NCI-H69 (cell line): Measurements from ENCODE around the gene TAS2R19.
A peak's percentile ranks its signal among the peaks of the same experiment; 100 is the strongest.
"Not testable (repeated sequence)": the region's sequence is repeated elsewhere in the genome, so short reads cannot be mapped to it uniquely, and the experiment has no call there.

Experiments used
- DNase-seq: peaks from one replicate; lab custom pipeline; 2025; lab: John Stamatoyannopoulos, UW

TAS2R19 gene

GRCh38 chr12:11022520-11022919, at the start of gene TAS2R19:
TSS of gene TAS2R19 (minus strand) at chr12:11022620. CDS start at chr12:11022571, 49 bp downstream.
- no peak for DNase-seq

- DNase-seq: peak; percentile 43
Measured at GRCh38 chr12:11071414-11071813, 49.0 kb upstream of the TAS2R19 start.

- DNase-seq: peak; percentile 59
Measured at GRCh38 chr12:11070999-11071398, 48.6 kb upstream of the TAS2R19 start.

GRCh38 chr12:11069854-11070365, 47.5 kb upstream of the TAS2R19 start:
- DNase-seq: no peak

- peak; percentile 7 for DNase-seq
Measured at GRCh38 chr12:11067514-11067913, 45.1 kb upstream of the TAS2R19 start.

- DNase-seq: not testable (repeated sequence)
Measured at GRCh38 chr12:11062194-11062593, 39.8 kb upstream of the TAS2R19 start, which contains the start of gene TAS2R46. TSS of gene TAS2R46 (minus strand) at chr12:11062294. CDS start at chr12:11062294, 0 bp downstream.

GRCh38 chr12:11059784-11060183, 37.4 kb upstream of the TAS2R19 start:
- DNase-seq: no peak

- no peak for DNase-seq
Measured at GRCh38 chr12:11059041-11059440, 36.6 kb upstream of the TAS2R19 start.

GRCh38 chr12:11055306-11055705, 32.9 kb upstream of the TAS2R19 start:
- no peak for DNase-seq

- DNase-seq: not testable (repeated sequence)
Measured at GRCh38 chr12:11049806-11050531, 27.5 kb upstream of the TAS2R19 start.

GRCh38 chr12:11041366-11041765, 18.9 kb upstream of the TAS2R19 start:
- not testable (repeated sequence) for DNase-seq

GRCh38 chr12:11040162-11040561, 17.7 kb upstream of the TAS2R19 start:
- no peak for DNase-seq

- no peak for DNase-seq
Measured at GRCh38 chr12:11039171-11039570, 16.8 kb upstream of the TAS2R19 start.

- DNase-seq: not testable (repeated sequence)
Measured at GRCh38 chr12:11033959-11034358, 11.5 kb upstream of the TAS2R19 start.

- DNase-seq: no peak
Measured at GRCh38 chr12:11031307-11031706, 8.9 kb upstream of the TAS2R19 start, which contains the start of gene TAS2R31. TSS of gene TAS2R31 (minus strand) at chr12:11031407. CDS start at chr12:11031335, 72 bp downstream.

- no peak for DNase-seq
Measured at GRCh38 chr12:11026118-11026517, 3.7 kb upstream of the TAS2R19 start.

- peak; percentile 20 for DNase-seq
Measured at GRCh38 chr12:11023387-11023786, 967 bp upstream of the TAS2R19 start.

- DNase-seq: no peak
Measured at GRCh38 chr12:11016937-11017336, 5.5 kb downstream of the TAS2R19 start.

- peak; percentile 12 for DNase-seq
Measured at GRCh38 chr12:11015775-11016430, 6.5 kb downstream of the TAS2R19 start.

- no peak for DNase-seq
Measured at GRCh38 chr12:11014234-11014633, 8.2 kb downstream of the TAS2R19 start.

GRCh38 chr12:11007608-11008007, 14.8 kb downstream of the TAS2R19 start:
- DNase-seq: no peak

- DNase-seq: no peak
Measured at GRCh38 chr12:10998204-10998603, 24.2 kb downstream of the TAS2R19 start, which contains the start of gene TAS2R20. TSS of gene TAS2R20 (minus strand) at chr12:10998304. CDS start at chr12:10997875, 429 bp downstream.

- DNase-seq: no peak
Measured at GRCh38 chr12:10994307-10994706, 28.1 kb downstream of the TAS2R19 start.
